Measurements from ENCODE around the gene FAM3B. TPM values are rescaled to one million over a fixed set of nuclear protein-coding genes. Genes with fewer than 3 reads are reported as not detected.

The FAM3B gene
- polyA plus RNA-seq, 4 donors: 15.2 to 25.2 (median 24.4) TPM

DNA sequence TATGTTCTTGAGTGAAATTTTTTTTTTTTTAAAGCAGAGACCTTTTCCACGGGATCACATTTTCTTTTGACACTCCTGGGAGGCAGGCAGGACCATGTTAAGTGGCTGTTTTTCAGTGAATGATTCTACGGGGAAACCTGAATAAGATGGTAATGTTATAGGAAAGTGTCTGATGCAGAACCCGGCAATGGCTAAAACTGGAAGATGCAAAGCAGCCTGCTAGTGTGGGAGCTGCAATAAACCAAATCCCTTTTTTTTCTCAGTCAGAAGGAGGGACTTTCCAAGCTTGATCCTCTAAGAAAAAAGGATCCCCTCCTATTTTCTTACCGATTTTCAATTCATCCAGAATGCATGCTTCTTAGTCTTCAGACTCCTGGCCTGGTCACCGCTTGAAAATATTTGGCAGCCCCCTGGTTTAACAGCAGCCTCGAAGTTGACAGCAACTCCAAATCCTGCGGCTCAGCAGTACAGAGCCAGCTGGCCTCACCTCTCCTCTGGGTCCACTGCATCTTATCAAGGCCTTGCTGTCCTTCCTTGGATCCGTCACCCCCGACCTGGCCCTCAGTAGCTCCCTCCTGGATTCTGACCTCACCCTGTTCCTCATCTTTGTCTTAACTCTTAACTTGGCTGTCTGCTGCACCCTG lies 50.8 kb downstream of the FAM3B start:
- DNase-seq (ENCODE audit: low read depth in 4 of 4, low spot score in 3 of 4): no peak

DNA sequence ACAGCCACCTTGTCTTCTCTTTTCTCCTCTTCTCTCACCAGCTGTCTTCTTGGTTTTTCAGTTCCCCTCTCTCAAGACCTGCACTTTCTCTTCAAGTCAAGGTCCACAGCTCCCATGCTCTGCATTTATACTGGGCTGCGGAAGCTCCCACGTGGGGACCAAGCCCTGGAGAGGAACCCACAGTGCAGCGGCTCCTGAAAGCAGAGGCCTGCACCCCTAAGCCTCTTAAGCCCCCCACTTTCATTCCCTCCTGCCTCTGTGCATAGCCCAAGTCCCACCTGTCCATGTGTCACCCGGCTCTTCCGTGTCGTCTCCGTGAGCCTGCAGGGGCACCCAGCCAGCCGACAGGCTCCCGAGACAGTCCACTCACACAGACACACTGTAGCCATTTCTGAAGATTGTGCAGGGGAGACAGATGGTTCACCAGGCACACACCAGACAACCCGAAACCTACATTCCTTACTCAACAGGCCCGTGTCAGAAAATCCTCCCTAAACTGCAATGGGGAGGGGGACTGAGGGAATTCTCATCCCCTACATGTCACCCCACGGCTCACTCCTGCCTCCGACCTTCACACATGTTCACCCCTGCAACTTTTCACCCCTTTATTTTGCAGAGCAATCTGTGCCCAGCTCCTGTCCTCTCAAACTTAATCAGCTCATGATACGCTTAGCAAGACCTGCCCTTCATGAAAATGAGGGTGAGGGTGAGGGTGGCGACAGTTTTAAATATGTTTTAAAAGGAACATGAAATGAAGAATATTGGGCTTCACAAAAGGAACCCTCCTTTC lies 51.5 kb downstream of the FAM3B start:
- no peak for DNase-seq (ENCODE audit: low read depth in 4 of 4, low spot score in 3 of 4)

GRCh38 chr21:41368735-41369104 lies 52.1 kb downstream of the FAM3B start:
- DNase-seq (ENCODE audit: low read depth in 4 of 4, low spot score in 3 of 4): no peak

GRCh38 chr21:41369105-41369919 lies 52.7 kb downstream of the FAM3B start:
- no peak for DNase-seq (ENCODE audit: low read depth in 4 of 4, low spot score in 3 of 4)

GRCh38 chr21:41369920-41370839 lies 53.6 kb downstream of the FAM3B start:
- no peak for DNase-seq (ENCODE audit: low read depth in 4 of 4, low spot score in 3 of 4)

GRCh38 chr21:41370840-41371684 lies 54.5 kb downstream of the FAM3B start:
- no peak for DNase-seq (ENCODE audit: low read depth in 4 of 4, low spot score in 3 of 4)

GRCh38 chr21:41371685-41372030 lies 55.1 kb downstream of the FAM3B start:
- DNase-seq (ENCODE audit: low read depth in 4 of 4, low spot score in 3 of 4): no peak

GRCh38 chr21:41373253-41373652 lies 56.7 kb downstream of the FAM3B start:
- DNase-seq (ENCODE audit: low read depth in 4 of 4, low spot score in 3 of 4): no peak

GRCh38 chr21:41373763-41374162 lies 57.2 kb downstream of the FAM3B start:
- DNase-seq (ENCODE audit: low read depth in 4 of 4, low spot score in 3 of 4): no peak

DNA sequence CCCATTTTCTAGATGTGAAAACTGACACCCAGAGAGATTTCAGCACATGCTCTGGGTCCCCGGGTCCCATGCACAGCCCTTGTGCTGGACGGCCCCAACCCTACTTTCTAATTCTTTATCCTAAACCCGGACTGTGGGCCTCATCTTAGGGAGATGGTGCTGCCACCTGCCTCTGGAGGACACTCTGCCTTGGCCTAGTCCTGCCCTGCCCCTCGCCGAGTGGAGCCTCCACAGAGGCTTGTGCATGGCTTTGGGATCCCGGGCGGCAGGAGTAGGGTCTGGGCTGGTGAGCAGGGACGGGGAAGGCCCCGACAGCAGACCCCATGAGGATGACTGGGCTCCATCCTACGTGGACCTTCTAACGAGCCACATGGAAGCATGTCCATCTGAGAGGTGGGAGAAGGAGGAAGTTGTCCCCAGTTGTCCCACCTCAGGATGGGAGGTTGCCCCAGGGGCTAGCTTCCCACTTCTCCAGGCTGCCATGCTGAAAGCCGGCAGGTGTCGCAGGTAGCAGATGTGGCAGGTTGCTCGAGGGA lies 57.6 kb downstream of the FAM3B start:
- DNase-seq (ENCODE audit: low read depth in 4 of 4, low spot score in 3 of 4): no peak

DNA sequence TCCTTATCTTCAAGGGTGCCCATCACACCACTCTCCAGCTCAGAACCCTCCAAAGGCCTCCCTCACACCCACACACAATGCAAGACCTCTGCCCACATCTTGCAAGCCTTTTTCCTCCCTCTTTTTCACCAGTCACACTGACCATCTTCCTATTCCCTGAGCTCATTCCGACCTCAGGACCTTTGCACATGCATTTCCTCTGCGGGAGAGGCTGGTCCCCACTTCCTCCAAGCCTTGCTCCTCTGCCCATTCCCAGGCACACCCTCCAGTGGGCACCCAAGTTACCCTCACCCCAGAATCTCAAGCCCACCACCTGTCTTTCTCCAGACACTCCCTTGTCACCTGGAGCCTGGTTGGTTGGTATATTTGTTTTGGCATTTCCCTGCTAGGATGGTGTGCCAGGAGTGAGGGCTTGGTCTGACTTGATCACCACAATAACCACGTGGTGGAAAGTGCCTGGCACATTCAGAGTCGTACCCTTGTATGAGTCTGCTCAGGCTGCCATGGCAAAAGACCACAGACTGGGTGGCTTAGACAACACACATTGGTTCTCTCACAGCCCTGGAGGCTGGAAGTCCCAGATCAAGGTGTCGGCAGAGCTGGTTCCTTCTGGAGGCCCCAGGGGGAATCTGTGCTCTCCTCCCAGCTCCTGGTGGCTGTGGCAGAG lies 58.4 kb downstream of the FAM3B start:
- DNase-seq (ENCODE audit: low read depth in 4 of 4, low spot score in 3 of 4): no peak

- DNase-seq (ENCODE audit: low read depth in 4 of 4, low spot score in 3 of 4): no peak
Observed at GRCh38 chr21:41375875-41376274, 59.3 kb downstream of the FAM3B start.

DNA sequence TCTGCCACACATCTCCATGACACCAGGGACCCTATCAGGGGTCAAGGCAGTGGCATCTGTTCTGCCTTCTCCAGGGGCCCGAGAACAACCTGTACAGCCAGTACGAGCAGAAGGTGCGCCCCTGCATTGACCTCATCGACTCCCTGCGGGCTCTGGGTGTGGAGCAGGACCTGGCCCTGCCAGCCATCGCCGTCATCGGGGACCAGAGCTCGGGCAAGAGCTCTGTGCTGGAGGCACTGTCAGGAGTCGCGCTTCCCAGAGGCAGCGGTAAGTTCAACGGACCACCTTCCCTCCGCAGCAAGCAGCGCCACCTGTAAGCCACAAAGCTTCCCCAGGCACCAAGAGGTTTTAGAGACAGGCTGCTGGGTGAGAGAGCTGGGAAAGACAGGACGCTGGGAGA lies 61.1 kb downstream of the FAM3B start:
- DNase-seq (ENCODE audit: low read depth in 4 of 4, low spot score in 3 of 4): no peak

DNA sequence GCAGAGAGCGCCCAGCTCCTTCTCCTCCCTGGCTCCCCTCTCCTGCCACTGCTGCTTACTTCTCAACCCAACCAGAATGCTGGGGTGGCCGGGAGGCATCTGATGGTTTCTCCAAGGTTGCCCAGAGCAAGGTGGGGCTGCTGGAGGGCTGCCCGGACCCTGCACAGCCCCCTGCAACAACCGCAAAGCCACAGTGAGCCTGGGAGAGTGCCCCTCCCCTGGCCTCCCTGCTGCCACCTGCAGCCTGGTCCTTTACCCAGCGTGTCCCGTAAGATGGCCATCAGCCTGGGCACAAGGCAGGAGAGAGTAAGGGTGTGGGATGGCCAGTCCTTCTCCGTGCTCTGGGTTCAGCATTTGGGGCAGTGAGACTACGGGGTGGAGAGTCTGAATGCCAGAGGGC lies 62.2 kb downstream of the FAM3B start:
- DNase-seq (ENCODE audit: low read depth in 4 of 4, low spot score in 3 of 4): no peak

GRCh38 chr21:41379901-41380300 lies 63.3 kb downstream of the FAM3B start:
- DNase-seq (ENCODE audit: low read depth in 4 of 4, low spot score in 3 of 4): no peak

GRCh38 chr21:41381731-41382130 lies 65.1 kb downstream of the FAM3B start:
- no peak for DNase-seq (ENCODE audit: low read depth in 4 of 4, low spot score in 3 of 4)

DNA sequence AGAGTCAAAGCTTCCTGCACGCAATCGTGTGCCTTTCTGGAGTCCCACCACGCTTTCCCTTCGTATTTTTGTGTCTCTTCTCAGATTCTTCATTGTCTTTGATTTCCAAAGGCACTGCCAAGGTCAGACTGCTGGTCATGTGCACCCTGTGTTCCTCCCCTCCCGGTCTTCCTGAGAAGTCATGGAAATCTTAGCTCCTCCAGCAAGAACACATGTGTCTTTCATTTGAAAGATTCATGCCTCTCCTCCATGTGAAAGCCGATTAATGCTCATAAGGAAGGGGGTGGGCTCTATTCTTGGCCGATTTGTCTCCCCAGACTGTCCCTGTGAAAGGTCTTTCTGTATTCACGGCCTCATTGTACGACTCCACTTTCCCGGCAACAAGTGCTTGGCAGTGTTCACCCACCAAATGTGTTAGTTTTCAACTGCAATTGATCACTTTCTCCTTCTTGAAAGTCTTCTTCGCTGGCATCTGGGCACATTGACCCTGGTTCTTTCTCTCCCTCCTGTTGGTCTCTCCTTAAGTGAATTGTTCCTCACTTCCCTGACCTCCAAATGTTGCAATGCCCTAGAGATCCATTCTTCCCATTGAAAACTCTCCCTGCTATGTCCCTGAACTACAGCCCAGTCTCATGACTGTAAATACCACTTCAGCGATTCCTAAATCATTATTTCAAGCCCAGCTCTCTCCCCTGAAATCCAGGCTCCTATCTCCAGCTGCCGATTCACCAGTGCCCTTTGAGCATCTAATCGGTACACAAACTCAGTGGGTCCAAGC lies 70.6 kb downstream of the FAM3B start:
- DNase-seq (ENCODE audit: low read depth in 4 of 4, low spot score in 3 of 4): no peak

DNA sequence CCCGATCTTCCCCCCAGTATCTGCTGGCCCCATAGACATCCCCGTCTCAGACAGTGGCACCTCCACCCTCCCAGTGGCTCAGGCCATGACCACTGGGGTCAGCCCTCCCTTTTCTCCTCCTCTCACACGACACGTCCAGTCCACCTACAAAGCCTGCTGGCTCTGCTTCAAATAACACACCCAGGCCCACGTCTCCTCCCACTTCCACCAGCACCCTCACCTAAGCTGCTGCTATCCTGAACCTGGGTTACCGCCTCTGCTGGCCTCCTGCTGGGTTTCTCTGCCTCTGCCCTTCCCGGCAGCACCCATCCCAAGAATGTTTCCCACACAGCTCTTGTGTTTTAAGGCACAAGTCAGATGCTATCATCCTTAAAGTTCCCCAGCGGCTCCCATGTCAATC lies 71.2 kb downstream of the FAM3B start:
- no peak for DNase-seq (ENCODE audit: low read depth in 4 of 4, low spot score in 3 of 4)

Data from right renal pelvis (tissue), 4 donors.